Panc1 (cell line): ENCODE results near the gene LYPD6B. TPM values are rescaled to one million over a fixed set of nuclear protein-coding genes. Genes with fewer than 3 reads are reported as not detected.

ENCODE experiments used
- ATAC-seq: fragments of 200-7000 bp; cut with Tn5 transposase; 2 replicates; pipeline ENCODE4 v1.9.1; 2020; ENCODE audit warnings: mild to moderate bottlenecking, moderate library complexity
- BruUV-seq: library from RNA; stranded (reverse); fragments of 400-500 nt; replicated peaks from 2 replicates; lab custom pipeline; 2021; lab: Mats Ljungman, UMichigan
- CTCF ChIA-PET: fragments of 300-600 bp; sonication (Branson Sonifier 250); formaldehyde crosslinking; loops from one replicate; lab custom pipeline; 2022; ENCODE audit warnings: antibody characterized with exemption; lab: Charles Lee
- POLR2A ChIA-PET: fragments of 300-600 bp; sonication (Branson Sonifier 250); formaldehyde crosslinking; loops from one replicate; lab custom pipeline; 2022; ENCODE audit warnings: antibody characterized with exemption; lab: Charles Lee
- DNase-seq: peaks from one replicate; pipeline ENCODE4 v3.0.0-alpha.2; 2010; ENCODE audit warnings: low read depth, low spot score
- H3K27ac ChIP-seq: 2 replicates; pipeline ENCODE4 v1.5.1; 2011; ENCODE audit warnings: mild to moderate bottlenecking, low read length, inconsistent platforms
- H3K27me3 ChIP-seq: fragments of 200-500 bp; sonication (Bioruptor generic); 2 replicates; pipeline ENCODE4 v1.6.0; 2014; ENCODE audit warnings: low read length, inconsistent platforms; ENCODE audit not compliant: control insufficient read depth, insufficient read depth
- H3K36me3 ChIP-seq: fragments of 200-500 bp; sonication (Bioruptor generic); 2 replicates; pipeline ENCODE4 v1.5.1; 2014; ENCODE audit warnings: inconsistent platforms, mild to moderate bottlenecking, low read length, moderate library complexity; ENCODE audit not compliant: control insufficient read depth, insufficient read depth
- H3K4me1 ChIP-seq: 2 replicates; pipeline ENCODE4 v1.5.1; 2011; ENCODE audit warnings: inconsistent platforms, mild to moderate bottlenecking, low read length, moderate library complexity; ENCODE audit not compliant: control insufficient read depth, insufficient read depth
- H3K4me3 ChIP-seq, 2 experiments: 2 replicates each; pipeline ENCODE4 v1.5.1; 2011 to 2012; ENCODE audit warnings: low read depth in 2 of 2, low read length in 2 of 2, mild to moderate bottlenecking in 2 of 2, inconsistent platforms in 1 of 2, moderate library complexity in 1 of 2
- H3K9me3 ChIP-seq: fragments of 200-500 bp; sonication (Bioruptor generic); 2 replicates; pipeline ENCODE4 v1.5.1; 2014; ENCODE audit warnings: low read depth, mild to moderate bottlenecking, inconsistent platforms, low read length, moderate library complexity; ENCODE audit not compliant: control insufficient read depth, insufficient read depth
- CTCF ChIP-seq: fragments of 450-650 bp; IDR thresholded peaks from 2 replicates; pipeline ENCODE4 v1.5.1; 2017; ENCODE audit warnings: mild to moderate bottlenecking
- POLR2AphosphoS5 ChIP-seq: IDR thresholded peaks from 2 replicates; pipeline ENCODE4 v1.6.1; 2012; ENCODE audit warnings: mild to moderate bottlenecking, low read depth, low read length, moderate library complexity
- REST ChIP-seq, 2 experiments: IDR thresholded peaks; 2 replicates each; pipeline ENCODE4 v1.6.1; 2011 to 2012; ENCODE audit warnings: low read depth in 2 of 2, control low read depth in 1 of 2, low read length in 1 of 2, mild to moderate bottlenecking in 1 of 2, moderate library complexity in 1 of 2; ENCODE audit not compliant: insufficient read depth in 1 of 2
- SIN3A ChIP-seq: IDR thresholded peaks from 2 replicates; pipeline ENCODE4 v1.6.1; 2012; ENCODE audit warnings: low read depth, mild to moderate bottlenecking, low read length, moderate library complexity, borderline replicate concordance; ENCODE audit not compliant: insufficient read depth
- TCF7L2 ChIP-seq: IDR thresholded peaks from 2 replicates; pipeline ENCODE4 v1.6.1; 2011; ENCODE audit warnings: mild to moderate bottlenecking, low read depth, low read length, inconsistent platforms
- in situ Hi-C: cut with HindIII; loops from 2 replicates; pipeline ENCODE4 v1.10.0; 2016; ENCODE audit warnings: low sequenced_read_pairs, low pct_unique_long_range_greater_than_20kb
- intact Hi-C: fragments of 100-400 bp; cut with micrococcal nuclease; formaldehyde crosslinking; loops from one replicate; pipeline ENCODE4 v1.10.0; 2022; ENCODE audit not compliant: unreplicated experiment
- total RNA-seq: library from RNA; stranded (reverse); gene quantifications from one replicate; pipeline ENCODE4 v1.2.1, GENCODE V29; 2021; ENCODE audit not compliant: unreplicated experiment

LYPD6B gene
- total RNA-seq, 1 experiment from 2014 or later = 2.2 TPM

- intact Hi-C loops (no loop called here), in situ Hi-C loops (no loop called here)
- TF ChIP-seq POLR2AphosphoS5 (no peak), SIN3A (no peak)
- H3K9me3 ChIP-seq = no peaks in the 10 kb centered on the region
- no peak for ATAC-seq
- POLR2A ChIA-PET = no interaction called here
- H3K27me3 ChIP-seq = no peaks in the 10 kb centered on the region
- no peak overlapping the region for H3K4me3 ChIP-seq
- CTCF ChIA-PET = no interaction called here
- H3K27ac ChIP-seq = no peak overlapping the region
- H3K4me1 ChIP-seq = no peaks in the 10 kb centered on the region
- no peak for DNase-seq
- no peaks in the 10 kb centered on the region for H3K36me3 ChIP-seq
- no TSS peak for BruUV-seq
These were observed 125.8 kb downstream of the LYPD6B start for GRCh38 chr2:149164296-149164695.

GRCh38 chr2:149164827-149165226 is 126.3 kb downstream of the LYPD6B start:
- Histone ChIP-seq H3K4me1 (no peaks in the 10 kb centered on the region), H3K4me3 (no peak overlapping the region), H3K36me3 (no peaks in the 10 kb centered on the region), H3K9me3 (no peaks in the 10 kb centered on the region), H3K27me3 (no peaks in the 10 kb centered on the region), H3K27ac (no peak overlapping the region)
- CTCF ChIA-PET = no interaction called here
- ATAC-seq (no peak), DNase-seq (no peak)
- TF ChIP-seq SIN3A = no peak
- TF ChIP-seq TCF7L2 = no peak
- no peak for TF ChIP-seq REST (IDR thresholded peaks at IDR 0.05; ENCODE audit: insufficient read depth in 1 of 2, low read depth in 2 of 2, low read length in 1 of 2)
- TF ChIP-seq POLR2AphosphoS5 = no peak
- TF ChIP-seq CTCF = no peak
- in situ Hi-C loops = no loop called here
- BruUV-seq = no TSS peak
- intact Hi-C loops = no loop called here
- POLR2A ChIA-PET = no interaction called here

- no peak overlapping the region for H3K27ac ChIP-seq
- no peaks in the 10 kb centered on the region for H3K9me3 ChIP-seq
- no peak overlapping the region for H3K4me3 ChIP-seq
- H3K27me3 ChIP-seq = no peaks in the 10 kb centered on the region
- ATAC-seq (no peak), DNase-seq (no peak)
- intact Hi-C loops = no loop called here
- no peaks in the 10 kb centered on the region for H3K4me1 ChIP-seq
- in situ Hi-C loops = no loop called here
- no TSS peak for BruUV-seq
- CTCF ChIA-PET = no interaction called here
- TF ChIP-seq SIN3A = no peak
- no peak for TF ChIP-seq CTCF
- no peak for TF ChIP-seq POLR2AphosphoS5
- no peaks in the 10 kb centered on the region for H3K36me3 ChIP-seq
- POLR2A ChIA-PET = no interaction called here
These were observed 128.7 kb downstream of the LYPD6B start for GRCh38 chr2:149167001-149167780.
